ENCODE data around the gene CACFD1. TPM values are rescaled to one million over a fixed set of nuclear protein-coding genes. Genes with fewer than 3 reads are reported as not detected.

Gene CACFD1
- total RNA-seq, 2 experiments from 2014 or later, result 3.7 to 3.8 TPM

DNA sequence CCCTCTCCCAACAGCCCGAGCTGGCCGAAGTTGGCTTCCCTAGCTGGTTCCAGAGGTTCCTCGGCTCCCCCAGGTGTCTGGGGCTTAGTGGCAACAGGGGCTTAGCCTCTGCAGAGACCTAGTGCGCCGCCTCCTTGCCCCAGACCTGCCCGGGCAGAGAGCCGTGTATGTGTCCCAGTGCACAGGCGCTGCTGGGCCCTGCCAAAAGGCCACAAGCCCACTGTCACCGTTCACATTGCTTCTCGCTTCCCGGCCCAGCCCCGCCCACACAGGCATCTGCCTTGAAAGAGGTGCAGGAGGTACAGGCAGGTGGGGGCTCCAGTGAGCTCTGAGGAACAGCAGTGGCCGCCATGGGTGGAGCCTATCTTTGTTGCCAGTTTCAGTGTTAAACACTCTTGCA is 2.5 kb upstream of the CACFD1 start:
- no peak for ATAC-seq (ENCODE audit: poor library complexity)
- intact Hi-C loops (cut with DNase I, micrococcal nuclease), result no loop called here
- POLR2A ChIA-PET, result no interaction called here
- H3K4me3 Mint-ChIP-seq, result no peak overlapping the region
- H3K27ac Mint-ChIP-seq, result no peak overlapping the region
- Histone ChIP-seq H3K4me3 (ENCODE audit: low read length) (no peak overlapping the region), H3K27me3 (ENCODE audit: control insufficient read depth in 1 of 2, insufficient read depth in 2 of 2, low read length in 2 of 2) (peaks cover 0 to 2% of the 10 kb centered on the region in 2 experiments), H3K4me1 (ENCODE audit: insufficient read depth, low read length) (peaks cover 18% of the 10 kb centered on the region), H3K9me3 (ENCODE audit: control insufficient read depth in 1 of 2, insufficient read depth in 1 of 2, low read length in 2 of 2) (peaks cover 0 to 3% of the 10 kb centered on the region in 2 experiments), H3K36me3 (ENCODE audit: insufficient read depth, low read length) (no peaks in the 10 kb centered on the region), H3K27ac (ENCODE audit: low read depth in 1 of 2, low read length in 2 of 2) (no peak overlapping the region)
- peaks cover 23% of the 10 kb centered on the region for H3K4me1 Mint-ChIP-seq (ENCODE audit: low read depth)
- no peaks in the 10 kb centered on the region for H3K27me3 Mint-ChIP-seq
- H3K36me3 Mint-ChIP-seq (ENCODE audit: low read depth), result peaks cover 4% of the 10 kb centered on the region
- CTCF ChIA-PET, result no interaction called here
- no peaks in the 10 kb centered on the region for H3K9me3 Mint-ChIP-seq
- no peak for TF ChIP-seq CTCF (IDR thresholded peaks at IDR 0.05)
- no peak for DNase-seq

GRCh38 chr9:133457748-133458147 is 2.0 kb upstream of the CACFD1 start:
- no peaks in the 10 kb centered on the region for H3K9me3 Mint-ChIP-seq
- no peak overlapping the region for H3K4me3 Mint-ChIP-seq
- Histone ChIP-seq H3K27me3 (ENCODE audit: control insufficient read depth in 1 of 2, insufficient read depth in 2 of 2, low read length in 2 of 2) (peaks cover 0 to 2% of the 10 kb centered on the region in 2 experiments), H3K9me3 (ENCODE audit: control insufficient read depth in 1 of 2, insufficient read depth in 1 of 2, low read length in 2 of 2) (peaks cover 0 to 3% of the 10 kb centered on the region in 2 experiments), H3K27ac (ENCODE audit: low read depth in 1 of 2, low read length in 2 of 2) (no peak overlapping the region), H3K4me3 (ENCODE audit: low read length) (no peak overlapping the region), H3K4me1 (ENCODE audit: insufficient read depth, low read length) (peaks cover 18% of the 10 kb centered on the region), H3K36me3 (ENCODE audit: insufficient read depth, low read length) (no peaks in the 10 kb centered on the region)
- ChIA-PET POLR2A (interaction anchor here (2.4 kb wide), 1 partner anchor 40 kb away, joined by 10 read pairs; the partner anchor contains the start of gene REXO4), CTCF (no interaction called here)
- intact Hi-C loops (cut with DNase I, micrococcal nuclease), result loop anchor here in 1 of 2 experiments (2.0 kb wide), 1 partner anchor 39 kb away; the partner anchor contains the start of gene REXO4
- peaks cover 4% of the 10 kb centered on the region for H3K36me3 Mint-ChIP-seq (ENCODE audit: low read depth)
- no peak for DNase-seq
- no peaks in the 10 kb centered on the region for H3K27me3 Mint-ChIP-seq
- no peak for TF ChIP-seq CTCF (IDR thresholded peaks at IDR 0.05)
- H3K4me1 Mint-ChIP-seq (ENCODE audit: low read depth), result peaks cover 23% of the 10 kb centered on the region
- no peak overlapping the region for H3K27ac Mint-ChIP-seq
- no peak for ATAC-seq (ENCODE audit: poor library complexity)

GRCh38 chr9:133458643-133459312 is 1.0 kb upstream of the CACFD1 start:
- H3K27me3 Mint-ChIP-seq, result no peaks in the 10 kb centered on the region
- DNase-seq (peak in 1 of 14 experiments; percentile 50), ATAC-seq (ENCODE audit: poor library complexity) (no peak)
- peaks cover 23% of the 10 kb centered on the region for H3K4me1 Mint-ChIP-seq (ENCODE audit: low read depth)
- no peaks in the 10 kb centered on the region for H3K9me3 Mint-ChIP-seq
- Histone ChIP-seq H3K9me3 (ENCODE audit: control insufficient read depth in 1 of 2, insufficient read depth in 1 of 2, low read length in 2 of 2) (peaks cover 0 to 3% of the 10 kb centered on the region in 2 experiments), H3K36me3 (ENCODE audit: insufficient read depth, low read length) (no peaks in the 10 kb centered on the region), H3K4me1 (ENCODE audit: insufficient read depth, low read length) (peaks cover 18% of the 10 kb centered on the region), H3K27ac (ENCODE audit: low read depth in 1 of 2, low read length in 2 of 2) (peak overlapping the region in 1 of 2 donors; percentile 82), H3K4me3 (ENCODE audit: low read length) (peak overlapping the region; percentile 69), H3K27me3 (ENCODE audit: control insufficient read depth in 1 of 2, insufficient read depth in 2 of 2, low read length in 2 of 2) (peaks cover 0 to 2% of the 10 kb centered on the region in 2 experiments)
- intact Hi-C loops (cut with DNase I, micrococcal nuclease), result loop anchor here in 1 of 2 experiments (1.0 to 2.0 kb wide), 2 partner anchors 40 to 122 kb away; partner anchors contain the start of genes REXO4 and SURF6
- TF ChIP-seq CTCF (IDR thresholded peaks at IDR 0.05), result no peak
- ChIA-PET POLR2A (interaction anchor here (0.6 to 2.4 kb wide), 5 partner anchors 41 to 428 kb away, joined by 3 to 11 read pairs (median 4); partner anchors contain the start of genes GTF3C5 and REXO4), CTCF (interaction anchor here (1.5 kb wide), 1 partner anchor 42 kb away, joined by 3 read pairs; no protein-coding TSS in a partner anchor)
- peaks cover 4% of the 10 kb centered on the region for H3K36me3 Mint-ChIP-seq (ENCODE audit: low read depth)
- no peak overlapping the region for H3K27ac Mint-ChIP-seq
- H3K4me3 Mint-ChIP-seq, result peak overlapping the region; percentile 95

Measured in CD4-positive, alpha-beta T cell (primary cell).